Measurements from ENCODE around the gene ANK3. TPM values are rescaled to one million over a fixed set of nuclear protein-coding genes. Genes with fewer than 3 reads are reported as not detected.

The ANK3 gene
- total RNA-seq, 1 experiment from 2014 or later: 15.3 TPM

DNA sequence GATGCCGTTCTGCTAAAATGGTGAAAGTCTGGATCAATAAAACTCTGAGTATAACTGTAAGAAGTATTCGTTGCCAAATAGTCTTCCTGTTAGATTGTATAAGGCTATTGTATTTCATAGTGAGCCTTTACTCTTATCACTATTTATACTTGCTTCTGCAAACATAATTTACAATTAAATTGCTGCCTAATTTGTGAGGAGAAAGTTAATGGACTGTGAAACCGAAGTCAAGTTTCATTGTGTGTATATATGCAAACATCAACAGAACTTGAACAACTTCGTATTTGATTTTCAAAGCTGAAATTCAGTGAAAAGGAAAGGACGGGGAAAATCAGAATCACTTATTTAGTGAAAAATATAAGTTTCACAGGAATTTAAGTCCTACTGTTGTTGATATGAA lies 347.4 kb downstream of the ANK3 start:
- H3K79me2 ChIP-seq (ENCODE audit: insufficient read depth, low read length): no peaks in the 10 kb centered on the region
- no peak overlapping the region for H3K4me3 ChIP-seq (replicated peaks in 1 of 2; ENCODE audit: low read depth in 1 of 2, low read length in 2 of 2)
- H2AFZ ChIP-seq (ENCODE audit: low read depth, low read length, poor library complexity, severe bottlenecking): no peak overlapping the region
- no peaks in the 10 kb centered on the region for H3K4me1 ChIP-seq (ENCODE audit: control insufficient read depth in 1 of 2, insufficient read depth in 2 of 2, low read length in 2 of 2)
- no peaks in the 10 kb centered on the region for H3K9me3 ChIP-seq (ENCODE audit: control insufficient read depth in 1 of 2, insufficient read depth in 1 of 2, low read depth in 1 of 2, low read length in 2 of 2)
- ChIA-PET RAD21 (ENCODE audit: low non-redundant PET in 1 of 2, low total read pairs in 2 of 2, uncharacterized antibody in 2 of 2, unreplicated experiment in 2 of 2) (no interaction called here), POLR2A (no interaction called here), CTCF (no interaction called here)
- H4K20me1 ChIP-seq (ENCODE audit: insufficient read depth): no peaks in the 10 kb centered on the region
- no peaks in the 10 kb centered on the region for H3K27me3 ChIP-seq (ENCODE audit: insufficient read depth, low read length)
- H3K36me3 ChIP-seq (ENCODE audit: control insufficient read depth in 1 of 2, insufficient read depth in 2 of 2, low read length in 2 of 2): no peaks in the 10 kb centered on the region
- TF ChIP-seq, protein P1, sequence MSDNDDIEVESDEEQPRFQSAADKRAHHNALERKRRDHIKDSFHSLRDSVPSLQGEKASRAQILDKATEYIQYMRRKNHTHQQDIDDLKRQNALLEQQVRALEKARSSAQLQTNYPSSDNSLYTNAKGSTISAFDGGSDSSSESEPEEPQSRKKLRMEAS (IDR thresholded peaks at IDR 0.05): no peak
- no peak for TF ChIP-seq RAD21 (IDR thresholded peaks at IDR 0.05; ENCODE audit: low read depth)
- TF ChIP-seq EZH2phosphoT487 (IDR thresholded peaks at IDR 0.05; ENCODE audit: borderline replicate concordance): no peak
- no peak for TF ChIP-seq SP1 (IDR thresholded peaks at IDR 0.05; ENCODE audit: low read depth)
- TF ChIP-seq, protein P2, sequence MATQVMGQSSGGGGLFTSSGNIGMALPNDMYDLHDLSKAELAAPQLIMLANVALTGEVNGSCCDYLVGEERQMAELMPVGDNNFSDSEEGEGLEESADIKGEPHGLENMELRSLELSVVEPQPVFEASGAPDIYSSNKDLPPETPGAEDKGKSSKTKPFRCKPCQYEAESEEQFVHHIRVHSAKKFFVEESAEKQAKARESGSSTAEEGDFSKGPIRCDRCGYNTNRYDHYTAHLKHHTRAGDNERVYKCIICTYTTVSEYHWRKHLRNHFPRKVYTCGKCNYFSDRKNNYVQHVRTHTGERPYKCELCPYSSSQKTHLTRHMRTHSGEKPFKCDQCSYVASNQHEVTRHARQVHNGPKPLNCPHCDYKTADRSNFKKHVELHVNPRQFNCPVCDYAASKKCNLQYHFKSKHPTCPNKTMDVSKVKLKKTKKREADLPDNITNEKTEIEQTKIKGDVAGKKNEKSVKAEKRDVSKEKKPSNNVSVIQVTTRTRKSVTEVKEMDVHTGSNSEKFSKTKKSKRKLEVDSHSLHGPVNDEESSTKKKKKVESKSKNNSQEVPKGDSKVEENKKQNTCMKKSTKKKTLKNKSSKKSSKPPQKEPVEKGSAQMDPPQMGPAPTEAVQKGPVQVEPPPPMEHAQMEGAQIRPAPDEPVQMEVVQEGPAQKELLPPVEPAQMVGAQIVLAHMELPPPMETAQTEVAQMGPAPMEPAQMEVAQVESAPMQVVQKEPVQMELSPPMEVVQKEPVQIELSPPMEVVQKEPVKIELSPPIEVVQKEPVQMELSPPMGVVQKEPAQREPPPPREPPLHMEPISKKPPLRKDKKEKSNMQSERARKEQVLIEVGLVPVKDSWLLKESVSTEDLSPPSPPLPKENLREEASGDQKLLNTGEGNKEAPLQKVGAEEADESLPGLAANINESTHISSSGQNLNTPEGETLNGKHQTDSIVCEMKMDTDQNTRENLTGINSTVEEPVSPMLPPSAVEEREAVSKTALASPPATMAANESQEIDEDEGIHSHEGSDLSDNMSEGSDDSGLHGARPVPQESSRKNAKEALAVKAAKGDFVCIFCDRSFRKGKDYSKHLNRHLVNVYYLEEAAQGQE (IDR thresholded peaks at IDR 0.05; ENCODE audit: low read depth): no peak
- no peak for TF ChIP-seq CBX3 (IDR thresholded peaks at IDR 0.05; ENCODE audit: low read depth)
- no peak for TF ChIP-seq YY1 (IDR thresholded peaks at IDR 0.05; ENCODE audit: extremely low read depth, insufficient replicate concordance, low read depth, low read length)
- H3K4me2 ChIP-seq (ENCODE audit: low read length): no peak overlapping the region
- BruUV-seq (replicated peaks): no TSS peak
- no peaks in the 10 kb centered on the region for H3K9me2 ChIP-seq (ENCODE audit: insufficient read depth)
- no peak for ATAC-seq
- no peak overlapping the region for H3K27ac ChIP-seq (ENCODE audit: low read depth, low read length)
- intact Hi-C loops (cut with micrococcal nuclease): no loop called here
- no peak overlapping the region for H3K9ac ChIP-seq (ENCODE audit: low read length)
- DNase-seq (ENCODE audit: low read depth, low spot score): no peak
